Progenitor cell of endocrine pancreas (in vitro differentiated cells): ENCODE data around the gene ZBTB8OS. TPM values are rescaled to one million over a fixed set of nuclear protein-coding genes. Genes with fewer than 3 reads are reported as not detected.
"Not testable (repeated sequence)": the region's sequence is repeated elsewhere in the genome, so short reads cannot be mapped to it uniquely, and the experiment has no call there.

Experiments
- DNase-seq: peaks from one replicate; pipeline ENCODE4 v3.0.0; 2021; ENCODE audit warnings: low spot score; ENCODE audit not compliant: unreplicated experiment
- H3K27ac Mint-ChIP-seq: 2 replicates; pipeline ENCODE4 v1.8.0; 2021; ENCODE audit warnings: mild to moderate bottlenecking, moderate library complexity, mixed read lengths
- H3K27me3 Mint-ChIP-seq: 2 replicates; pipeline ENCODE4 v1.8.0; 2021; ENCODE audit warnings: mixed read lengths
- H3K36me3 Mint-ChIP-seq: 2 replicates; pipeline ENCODE4 v1.8.0; 2022; ENCODE audit warnings: mixed read lengths; ENCODE audit not compliant: insufficient read depth
- H3K4me1 Mint-ChIP-seq: 2 replicates; pipeline ENCODE4 v1.8.0; 2021; ENCODE audit warnings: low read depth, mixed read lengths
- H3K4me3 Mint-ChIP-seq: 2 replicates; pipeline ENCODE4 v1.8.0; 2021; ENCODE audit warnings: low read depth, mild to moderate bottlenecking, moderate library complexity, mixed read lengths
- H3K9me3 Mint-ChIP-seq: 2 replicates; pipeline ENCODE4 v1.8.0; 2021; ENCODE audit warnings: low read depth, mixed read lengths
- CTCF ChIP-seq: fragments of 200-600 bp; sonication (generic); IDR thresholded peaks from one replicate; pipeline ENCODE4 v1.5.0; 2021; ENCODE audit warnings: antibody characterized with exemption, mild to moderate bottlenecking; ENCODE audit not compliant: unreplicated experiment
- long read RNA-seq: library from polyadenylated mRNA; unstranded; transcript quantifications from one replicate; pipeline ENCODE4 v2.0.0, GENCODE V29; 2020
- total RNA-seq: library from RNA; stranded (reverse); gene quantifications from 2 replicates; pipeline ENCODE4 v1.2.1, GENCODE V29; 2021

ZBTB8OS gene
- 49.4 and 50.1 TPM in 2 replicates for total RNA-seq
- long read RNA-seq, transcript ZBTB8OS-204 (6 exons, 514 nt): major isoform, 8 of 49 reads
- long read RNA-seq, transcript ZBTB8OS-208 (7 exons, 1,601 nt): minor isoform, 6 of 49 reads
- long read RNA-seq, partial matches to known transcripts: 2 of 49 reads
- long read RNA-seq, other reads (novel, unspliced or antisense): 27 of 49 reads

- Mint-ChIP-seq H3K27ac (peak within 1 kb of the TSS; percentile 99), H3K9me3 (no peaks in the 10 kb centered on the region), H3K27me3 (no peaks in the 10 kb centered on the region), H3K36me3 (peaks cover 11% of the 10 kb centered on the region), H3K4me3 (peak within 1 kb of the TSS; percentile 90), H3K4me1 (peaks cover 29% of the 10 kb centered on the region)
- DNase-seq: peak; percentile 55
- no peak for TF ChIP-seq CTCF
Measured at GRCh38 chr1:32650248-32650751, at the start of gene ZBTB8OS. Gene ZBTB8OS (minus strand): TSS chr1:32650550. CDS start chr1:32650529, 21 bp downstream.

DNA sequence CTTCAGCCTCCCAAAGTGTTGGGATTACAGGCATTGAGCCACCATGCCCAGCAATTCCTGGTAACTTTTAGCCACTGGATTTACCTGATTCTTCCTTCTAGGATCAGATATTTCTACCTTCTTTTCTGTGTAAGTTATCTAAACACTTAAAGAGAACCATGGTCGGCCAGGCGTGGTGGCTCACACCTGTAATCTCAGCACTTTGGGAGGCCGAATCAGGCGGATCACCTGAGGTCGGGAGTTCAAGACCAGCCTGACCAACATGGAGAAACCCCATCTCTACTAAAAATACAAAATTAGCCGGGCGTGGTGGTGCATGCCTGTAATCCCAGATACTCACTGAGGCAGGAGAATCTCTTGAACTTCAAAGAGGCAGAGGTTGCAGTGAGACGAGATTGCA, 46.6 kb upstream of the ZBTB8OS start:
- not testable (repeated sequence) for H3K36me3 Mint-ChIP-seq, H3K4me1 Mint-ChIP-seq, H3K9me3 Mint-ChIP-seq, DNase-seq, H3K27ac Mint-ChIP-seq, H3K4me3 Mint-ChIP-seq
- H3K27me3 Mint-ChIP-seq: peaks cover 19% of the 10 kb centered on the region

DNA sequence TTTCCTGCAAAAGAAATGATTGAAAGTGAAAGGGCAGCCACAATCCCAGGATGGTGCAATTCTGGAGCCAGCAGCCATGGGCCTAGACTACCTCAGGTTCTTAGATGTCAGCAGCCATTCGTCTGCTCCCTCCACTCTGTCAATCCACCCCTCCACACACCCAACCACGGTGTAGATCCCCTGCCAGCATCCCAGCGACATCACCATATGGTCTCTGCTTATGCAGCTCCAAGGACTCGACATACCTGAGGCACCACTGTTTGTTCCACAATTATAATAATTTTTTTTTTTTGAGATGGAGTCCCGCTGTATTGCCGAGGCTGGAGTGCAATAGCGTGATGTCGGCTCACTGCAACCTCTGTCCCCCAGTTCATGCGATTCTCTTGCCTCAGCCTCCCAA, 45.7 kb upstream of the ZBTB8OS start:
- no peak for DNase-seq
- H3K9me3 Mint-ChIP-seq: no peaks in the 10 kb centered on the region
- H3K27me3 Mint-ChIP-seq: peaks cover 11% of the 10 kb centered on the region
- TF ChIP-seq CTCF: no peak
- no peaks in the 10 kb centered on the region for H3K36me3 Mint-ChIP-seq
- H3K4me1 Mint-ChIP-seq: no peaks in the 10 kb centered on the region
- no peak overlapping the region for H3K4me3 Mint-ChIP-seq
- H3K27ac Mint-ChIP-seq: no peak overlapping the region

GRCh38 chr1:32695098-32695904, 45.0 kb upstream of the ZBTB8OS start:
- no peaks in the 10 kb centered on the region for H3K36me3 Mint-ChIP-seq
- H3K27me3 Mint-ChIP-seq: peaks cover 8% of the 10 kb centered on the region
- no peak for TF ChIP-seq CTCF
- no peak overlapping the region for H3K27ac Mint-ChIP-seq
- H3K4me3 Mint-ChIP-seq: no peak overlapping the region
- H3K9me3 Mint-ChIP-seq: no peaks in the 10 kb centered on the region
- no peaks in the 10 kb centered on the region for H3K4me1 Mint-ChIP-seq
- DNase-seq: no peak

- DNase-seq: no peak
- H3K9me3 Mint-ChIP-seq: no peaks in the 10 kb centered on the region
- no peak overlapping the region for H3K27ac Mint-ChIP-seq
- no peaks in the 10 kb centered on the region for H3K36me3 Mint-ChIP-seq
- no peaks in the 10 kb centered on the region for H3K27me3 Mint-ChIP-seq
- no peak for TF ChIP-seq CTCF
- no peak overlapping the region for H3K4me3 Mint-ChIP-seq
- H3K4me1 Mint-ChIP-seq: no peaks in the 10 kb centered on the region
Measured at GRCh38 chr1:32693455-32694174, 43.3 kb upstream of the ZBTB8OS start.
